Natural killer cell (primary cell): Measurements from ENCODE around the gene ACAA2. TPM values are rescaled to one million over a fixed set of nuclear protein-coding genes. Genes with fewer than 3 reads are reported as not detected.

Experiments used
- ATAC-seq, 3 donors: fragments of 150-1000 bp in 2 of 3; fragments of 200-7000 bp in 1 of 3; cut with Tn5 transposase; 1 replicate in 1 of 3; 2 replicates in 2 of 3; pipeline ENCODE4 v1.10.0; 2021; ENCODE audit warnings: mild to moderate bottlenecking in 2 of 3, moderate library complexity in 2 of 3
- DNase-seq, 2 donors: peaks; one replicate each; pipeline versions ENCODE4 v3.0.0 to v3.0.0-alpha.2; 2013 to 2021; ENCODE audit warnings: mixed read lengths in 1 of 2
- H3K27ac ChIP-seq: one replicate; pipeline ENCODE4 v1.5.1; 2013; ENCODE audit warnings: mild to moderate bottlenecking, low read length
- H3K27me3 ChIP-seq: one replicate; pipeline ENCODE4 v1.6.1; 2013; ENCODE audit warnings: low read length; ENCODE audit not compliant: control insufficient read depth, insufficient read depth
- H3K36me3 ChIP-seq: one replicate; pipeline ENCODE4 v1.6.1; 2013; ENCODE audit warnings: low read length; ENCODE audit not compliant: control insufficient read depth, insufficient read depth
- H3K4me1 ChIP-seq: one replicate; pipeline ENCODE4 v1.6.1; 2013; ENCODE audit warnings: low read length; ENCODE audit not compliant: control insufficient read depth, insufficient read depth
- H3K4me3 ChIP-seq: one replicate; pipeline ENCODE4 v1.5.1; 2013; ENCODE audit warnings: low read length
- H3K9me3 ChIP-seq: one replicate; pipeline ENCODE4 v1.6.1; 2013; ENCODE audit warnings: low read length; ENCODE audit not compliant: control insufficient read depth, insufficient read depth
- H3K27ac Mint-ChIP-seq, 2 donors: one replicate each; pipeline ENCODE4 v1.8.0; 2022; ENCODE audit warnings: mild to moderate bottlenecking in 2 of 2, mixed read lengths in 2 of 2, moderate library complexity in 1 of 2
- H3K27me3 Mint-ChIP-seq, 2 donors: one replicate each; pipeline ENCODE4 v1.8.0; 2022; ENCODE audit warnings: low read depth in 2 of 2, mixed read lengths in 2 of 2
- H3K36me3 Mint-ChIP-seq: one replicate; pipeline ENCODE4 v1.8.0; 2022; ENCODE audit warnings: mixed read lengths
- H3K4me1 Mint-ChIP-seq, 2 donors: one replicate each; pipeline ENCODE4 v1.8.0; 2022; ENCODE audit warnings: mixed read lengths in 2 of 2
- H3K4me3 Mint-ChIP-seq: one replicate; pipeline ENCODE4 v1.8.0; 2022; ENCODE audit warnings: mild to moderate bottlenecking, moderate library complexity, mixed read lengths
- H3K9me3 Mint-ChIP-seq, 2 donors: one replicate each; pipeline ENCODE4 v1.8.0; 2022; ENCODE audit warnings: mixed read lengths in 2 of 2
- WGBS: methylation state at CpG from one replicate; pipeline ENCODE4 v1.1.7; 2013; ENCODE audit warnings: missing lambda C conversion rate; ENCODE audit not compliant: insufficient coverage; 5-methylcytosine and 5-hydroxymethylcytosine counted together
- intact Hi-C: fragments of 100-400 bp; cut with micrococcal nuclease; formaldehyde crosslinking; loops from one replicate; pipeline ENCODE4 v1.14.2; 2022
- total RNA-seq, 4 donors: library from RNA; stranded (reverse); fragments of 120-200 nt in 1 of 4; gene quantifications; one replicate each; pipeline versions ENCODE4 v1.2.3 to v1.2.4, GENCODE V29; 2013 to 2022
- TF ChIP-seq, protein P1 (sequence below): fragments of 200-600 bp; IDR thresholded peaks from one replicate; pipeline ENCODE4 v1.8.0; 2022; ENCODE audit warnings: antibody characterized with exemption

ACAA2 gene
- total RNA-seq, 3 donors from 2014 or later (not counting 1 experiment from before 2014, with no cell fraction given): 47.0 to 71.7 (median 59.2) TPM

DNA sequence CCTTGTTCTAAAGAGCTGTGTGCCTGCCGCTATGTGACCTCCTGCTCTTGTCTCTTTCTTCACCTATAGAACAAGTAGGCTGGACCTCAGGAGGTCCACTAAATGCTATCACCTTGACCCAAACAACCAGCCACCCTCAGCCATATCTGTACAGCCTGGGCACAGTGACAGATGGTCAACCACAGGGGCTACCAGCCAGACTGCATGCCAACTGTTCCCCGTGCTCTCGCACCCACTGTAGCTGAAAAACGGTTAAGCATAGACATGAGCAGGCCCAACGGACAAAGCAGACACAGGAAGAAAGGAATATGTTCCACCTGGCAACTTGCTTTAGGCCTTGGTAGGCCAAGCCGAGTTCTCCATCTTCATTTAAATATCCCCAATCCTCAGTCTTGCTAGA is 43.2 kb upstream of the ACAA2 start:
- peaks cover 0 to 4% of the 10 kb centered on the region in 2 donors for H3K27me3 Mint-ChIP-seq
- H3K27ac Mint-ChIP-seq: no peak overlapping the region
- H3K4me3 Mint-ChIP-seq: no peak overlapping the region
- H3K36me3 Mint-ChIP-seq: no peaks in the 10 kb centered on the region
- H3K4me1 Mint-ChIP-seq: peaks cover 9 to 12% of the 10 kb centered on the region in 2 donors
- Histone ChIP-seq H3K4me1 (peaks cover 6% of the 10 kb centered on the region), H3K9me3 (no peaks in the 10 kb centered on the region), H3K27ac (no peak overlapping the region), H3K36me3 (no peaks in the 10 kb centered on the region), H3K27me3 (no peaks in the 10 kb centered on the region), H3K4me3 (no peak overlapping the region)
- DNase-seq (no peak), ATAC-seq (no peak)
- intact Hi-C loops: no loop called here
- no peaks in the 10 kb centered on the region for H3K9me3 Mint-ChIP-seq
- WGBS: 92% methylated on average over 6 of the region's 6 CpGs
- TF ChIP-seq, protein P1, sequence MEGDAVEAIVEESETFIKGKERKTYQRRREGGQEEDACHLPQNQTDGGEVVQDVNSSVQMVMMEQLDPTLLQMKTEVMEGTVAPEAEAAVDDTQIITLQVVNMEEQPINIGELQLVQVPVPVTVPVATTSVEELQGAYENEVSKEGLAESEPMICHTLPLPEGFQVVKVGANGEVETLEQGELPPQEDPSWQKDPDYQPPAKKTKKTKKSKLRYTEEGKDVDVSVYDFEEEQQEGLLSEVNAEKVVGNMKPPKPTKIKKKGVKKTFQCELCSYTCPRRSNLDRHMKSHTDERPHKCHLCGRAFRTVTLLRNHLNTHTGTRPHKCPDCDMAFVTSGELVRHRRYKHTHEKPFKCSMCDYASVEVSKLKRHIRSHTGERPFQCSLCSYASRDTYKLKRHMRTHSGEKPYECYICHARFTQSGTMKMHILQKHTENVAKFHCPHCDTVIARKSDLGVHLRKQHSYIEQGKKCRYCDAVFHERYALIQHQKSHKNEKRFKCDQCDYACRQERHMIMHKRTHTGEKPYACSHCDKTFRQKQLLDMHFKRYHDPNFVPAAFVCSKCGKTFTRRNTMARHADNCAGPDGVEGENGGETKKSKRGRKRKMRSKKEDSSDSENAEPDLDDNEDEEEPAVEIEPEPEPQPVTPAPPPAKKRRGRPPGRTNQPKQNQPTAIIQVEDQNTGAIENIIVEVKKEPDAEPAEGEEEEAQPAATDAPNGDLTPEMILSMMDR: no peak

DNA sequence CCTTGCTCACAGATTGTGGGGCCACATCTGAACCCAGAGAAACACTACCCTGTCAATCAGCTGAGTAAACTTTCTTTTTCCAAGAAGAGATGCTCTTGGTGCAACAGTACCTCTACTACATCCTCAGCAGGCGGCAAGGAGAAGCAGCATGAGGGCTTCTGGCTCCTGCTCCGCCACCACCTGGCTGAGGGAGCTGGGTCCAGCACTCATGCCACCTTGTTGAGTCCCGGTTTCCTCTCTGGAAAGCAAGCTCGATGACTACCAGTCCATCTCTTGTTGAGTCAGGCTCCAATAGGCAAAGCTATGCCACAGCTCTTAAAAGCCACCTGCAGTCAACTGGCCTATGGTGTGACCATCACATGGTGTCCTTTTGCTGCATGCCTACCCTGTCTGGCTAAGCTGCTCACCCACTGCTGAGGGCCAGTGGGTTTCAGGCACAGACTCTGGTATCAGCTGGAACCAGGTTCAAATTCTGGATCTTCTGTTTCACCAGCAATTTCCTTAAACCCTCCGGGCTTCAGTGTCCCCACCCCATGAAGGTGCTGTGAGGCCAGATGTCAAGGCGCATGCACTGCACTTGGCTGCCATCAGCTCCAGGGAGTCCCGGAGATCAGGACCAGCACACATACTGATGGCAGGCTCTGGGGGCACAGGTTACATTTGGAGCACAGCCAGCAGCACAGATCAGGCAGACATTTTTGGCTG is 42.5 kb upstream of the ACAA2 start:
- no peaks in the 10 kb centered on the region for H3K9me3 Mint-ChIP-seq
- H3K4me3 ChIP-seq: no peak overlapping the region
- no peak for ATAC-seq
- no peaks in the 10 kb centered on the region for H3K27me3 ChIP-seq
- H3K27me3 Mint-ChIP-seq: peaks cover 2 to 5% of the 10 kb centered on the region in 2 donors
- WGBS: 93% methylated on average over 7 of the region's 7 CpGs
- H3K27ac ChIP-seq: no peak overlapping the region
- H3K9me3 ChIP-seq: no peaks in the 10 kb centered on the region
- peaks cover 6% of the 10 kb centered on the region for H3K4me1 ChIP-seq
- intact Hi-C loops: no loop called here
- no peak overlapping the region for H3K4me3 Mint-ChIP-seq
- no peaks in the 10 kb centered on the region for H3K36me3 ChIP-seq
- peaks cover 11 to 12% of the 10 kb centered on the region in 2 donors for H3K4me1 Mint-ChIP-seq
- TF ChIP-seq, protein P1: no peak
- DNase-seq: no peak
- no peaks in the 10 kb centered on the region for H3K36me3 Mint-ChIP-seq
- no peak overlapping the region for H3K27ac Mint-ChIP-seq

DNA sequence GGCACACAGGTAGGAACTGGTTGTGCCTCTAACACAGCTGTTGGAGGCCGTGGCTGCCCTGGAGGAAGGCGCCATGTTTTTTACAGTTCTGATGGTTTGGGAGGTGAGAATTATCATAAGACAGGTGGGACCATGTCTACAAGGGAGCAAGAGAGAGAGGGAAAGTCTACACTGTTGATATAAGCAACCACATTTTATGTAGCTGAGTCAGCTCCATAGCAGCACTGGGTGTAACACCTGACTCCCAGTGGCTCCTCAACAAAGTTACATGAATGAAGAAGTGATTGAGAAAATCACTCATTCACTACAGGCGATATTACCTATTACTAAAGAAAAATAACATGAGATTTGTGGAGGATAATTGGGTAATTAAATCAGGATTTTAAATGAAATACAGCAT is 41.3 kb upstream of the ACAA2 start:
- H3K4me1 ChIP-seq: peaks cover 6% of the 10 kb centered on the region
- TF ChIP-seq, protein P1: no peak
- Mint-ChIP-seq H3K9me3 (no peaks in the 10 kb centered on the region), H3K27me3 (peaks cover 6 to 8% of the 10 kb centered on the region in 2 donors), H3K36me3 (no peaks in the 10 kb centered on the region), H3K27ac (no peak overlapping the region), H3K4me1 (peaks cover 12 to 15% of the 10 kb centered on the region in 2 donors), H3K4me3 (no peak overlapping the region)
- H3K27me3 ChIP-seq: no peaks in the 10 kb centered on the region
- no peak overlapping the region for H3K27ac ChIP-seq
- DNase-seq (no peak), ATAC-seq (no peak)
- H3K9me3 ChIP-seq: no peaks in the 10 kb centered on the region
- 92% methylated on average over 2 of the region's 3 CpGs for WGBS
- H3K36me3 ChIP-seq: no peaks in the 10 kb centered on the region
- intact Hi-C loops: no loop called here
- H3K4me3 ChIP-seq: no peak overlapping the region

DNA sequence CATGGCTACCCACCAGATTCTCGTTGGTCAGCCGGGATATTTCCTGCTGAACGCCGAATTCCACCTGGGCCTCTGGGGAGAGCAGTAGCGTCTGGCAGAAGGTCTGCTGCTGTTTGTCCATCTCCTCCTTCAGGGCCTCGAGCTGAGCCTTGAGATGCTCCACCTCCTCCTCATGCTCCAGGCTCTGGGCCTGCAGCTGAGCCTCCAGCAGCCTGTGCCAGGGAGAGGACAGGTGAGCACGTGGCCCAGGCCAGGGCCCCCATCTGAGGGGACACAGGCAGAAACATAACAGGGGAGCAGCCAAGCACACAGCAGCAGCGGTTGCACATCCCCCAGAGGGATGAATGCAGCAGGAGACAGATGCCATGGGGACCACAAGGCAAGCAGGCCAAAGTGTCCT is 40.1 kb upstream of the ACAA2 start:
- Histone ChIP-seq H3K4me1 (peaks cover under 1% of the 10 kb centered on the region), H3K36me3 (no peaks in the 10 kb centered on the region), H3K27ac (no peak overlapping the region), H3K4me3 (no peak overlapping the region), H3K27me3 (no peaks in the 10 kb centered on the region), H3K9me3 (no peaks in the 10 kb centered on the region)
- TF ChIP-seq, protein P1: no peak
- no peak for DNase-seq
- WGBS: 90% methylated on average over 8 of the region's 8 CpGs
- Mint-ChIP-seq H3K9me3 (no peaks in the 10 kb centered on the region), H3K36me3 (no peaks in the 10 kb centered on the region), H3K27me3 (peaks cover 6 to 12% of the 10 kb centered on the region in 2 donors), H3K4me3 (no peak overlapping the region), H3K27ac (no peak overlapping the region), H3K4me1 (peaks cover 11 to 21% of the 10 kb centered on the region in 2 donors)
- no peak for ATAC-seq
- intact Hi-C loops: no loop called here
